ENCODE results near the gene GSX1. TPM values are rescaled to one million over a fixed set of nuclear protein-coding genes. Genes with fewer than 3 reads are reported as not detected.

GSX1 gene
- total and polyA plus RNA-seq, 9 of the 15 experiments (the other 6 are each of a cell fraction or from before 2014, with no cell fraction given) = not detected

DNA sequence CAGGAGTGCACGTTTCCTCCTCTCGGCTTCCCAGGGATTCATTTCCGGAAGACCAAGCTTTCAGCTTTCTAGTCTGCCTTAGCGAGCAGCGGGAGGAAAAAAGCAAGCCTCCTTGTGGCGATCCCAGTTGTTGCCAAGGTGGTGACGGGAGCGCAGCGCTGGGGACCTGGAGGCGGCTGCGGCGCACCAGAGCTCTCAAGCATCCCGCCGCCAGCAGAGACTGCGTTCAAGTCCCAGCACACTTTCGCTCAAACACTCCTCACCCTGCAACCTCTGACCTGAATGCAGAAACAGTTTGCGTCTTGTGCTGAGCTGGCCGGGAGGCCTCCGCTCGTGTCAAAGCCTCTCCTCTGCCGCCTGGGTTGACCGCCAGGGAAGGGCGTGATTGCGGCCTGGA lies 4.9 kb downstream of the GSX1 start (continued):
- TF ChIP-seq SIX5 (IDR thresholded peaks at IDR 0.05; ENCODE audit: borderline replicate concordance in 1 of 2, insufficient read depth in 1 of 2, low read depth in 1 of 2, low read length in 2 of 2) (no peak), ESRRA (IDR thresholded peaks at IDR 0.05; ENCODE audit: borderline replicate concordance, low read depth) (no peak), SLC30A9 (CRISPR knock-in tag; IDR thresholded peaks at IDR 0.05) (no peak), ZEB2 (IDR thresholded peaks at IDR 0.05) (no peak), GABPA (tag; conservative IDR thresholded peaks at IDR 0.05; ENCODE audit: low read depth) (no peak), HCFC1 (IDR thresholded peaks at IDR 0.05; ENCODE audit: low read depth, low read length) (no peak)
- TF ChIP-seq, protein P1, sequence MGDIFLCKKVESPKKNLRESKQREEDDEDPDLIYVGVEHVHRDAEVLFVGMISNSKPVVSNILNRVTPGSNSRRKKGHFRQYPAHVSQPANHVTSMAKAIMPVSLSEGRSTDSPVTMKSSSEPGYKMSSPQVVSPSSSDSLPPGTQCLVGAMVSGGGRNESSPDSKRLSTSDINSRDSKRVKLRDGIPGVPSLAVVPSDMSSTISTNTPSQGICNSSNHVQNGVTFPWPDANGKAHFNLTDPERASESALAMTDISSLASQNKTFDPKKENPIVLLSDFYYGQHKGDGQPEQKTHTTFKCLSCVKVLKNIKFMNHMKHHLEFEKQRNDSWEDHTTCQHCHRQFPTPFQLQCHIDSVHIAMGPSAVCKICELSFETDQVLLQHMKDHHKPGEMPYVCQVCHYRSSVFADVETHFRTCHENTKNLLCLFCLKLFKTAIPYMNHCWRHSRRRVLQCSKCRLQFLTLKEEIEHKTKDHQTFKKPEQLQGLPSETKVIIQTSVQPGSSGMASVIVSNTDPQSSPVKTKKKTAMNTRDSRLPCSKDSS (IDR thresholded peaks at IDR 0.05; ENCODE audit: low read depth, partially characterized antibody) = no peak

DNA sequence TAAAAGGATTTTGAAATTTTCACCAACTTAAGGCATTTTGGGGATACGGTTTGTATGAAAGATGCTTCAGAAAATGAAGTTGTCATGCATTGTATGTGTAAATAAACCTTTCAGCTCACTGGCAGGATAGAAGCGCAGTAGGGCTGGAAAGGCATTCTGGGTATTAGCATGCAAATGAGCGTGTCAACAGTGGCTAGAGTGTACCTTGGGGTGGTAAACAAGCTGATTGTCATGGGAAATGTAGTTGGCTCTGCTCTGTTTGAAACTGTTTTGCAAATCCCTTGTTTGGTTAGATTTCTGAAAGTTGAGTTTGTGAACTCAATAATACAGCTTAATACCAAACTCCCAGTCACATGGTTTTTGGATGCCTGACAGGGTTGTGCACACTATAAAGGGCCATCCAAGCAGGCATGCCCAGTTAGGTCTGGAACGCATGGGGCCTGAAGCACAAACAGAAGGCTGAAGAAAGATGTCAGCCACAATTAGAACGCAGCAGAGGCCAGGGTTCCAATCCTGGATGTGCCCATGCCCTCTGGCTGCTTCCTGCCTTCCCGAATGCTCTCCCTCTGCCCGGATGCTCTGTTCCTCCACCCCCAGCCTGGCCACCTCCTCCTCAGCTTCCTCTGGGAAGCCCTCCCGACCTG lies 14.6 kb downstream of the GSX1 start:
- no peaks in the 10 kb centered on the region for H3K9me1 ChIP-seq (ENCODE audit: control insufficient read depth, insufficient read depth, low read length)
- FAIRE-seq = no peak
- no peaks in the 10 kb centered on the region for H3K36me3 ChIP-seq (ENCODE audit: control insufficient read depth, insufficient read depth, low read length)
- in situ Hi-C loops (cut with MboI) (no loop called here), intact Hi-C loops (cut with micrococcal nuclease) (no loop called here)
- no peaks in the 10 kb centered on the region for H3K4me1 ChIP-seq (replicated peaks in 1 of 2; ENCODE audit: control insufficient read depth in 2 of 2, insufficient read depth in 2 of 2, low read length in 2 of 2)
- H3K79me2 ChIP-seq (ENCODE audit: control insufficient read depth, insufficient read depth, low read length) = no peaks in the 10 kb centered on the region
- 0% methylated on average over 8 of the region's 8 CpGs for WGBS (ENCODE audit: insufficient coverage, low coverage, missing lambda C conversion rate)
- H3K9me3 ChIP-seq (replicated peaks; ENCODE audit: control insufficient read depth, insufficient read depth, low read depth, low read length) = no peaks in the 10 kb centered on the region
- H3K9ac ChIP-seq (ENCODE audit: insufficient read depth in 1 of 2, low read depth in 2 of 2, low read length in 2 of 2) = no peak overlapping the region
- POLR2A ChIA-PET = interaction anchor here (1.2 kb wide), 1 partner anchor 28 kb away, joined by 3 read pairs; no protein-coding TSS in a partner anchor
- H4K20me1 ChIP-seq (replicated peaks; ENCODE audit: control insufficient read depth, insufficient read depth, low read length) = no peaks in the 10 kb centered on the region
- H3K4me3 ChIP-seq = no peak overlapping the region
- H3K27ac ChIP-seq (ENCODE audit: extremely low read depth, low read depth, low read length) = no peak overlapping the region
- BruUV-seq (replicated peaks) = no TSS peak
- CTCF ChIA-PET (ENCODE audit: low intra/inter-chr PET ratio) = no interaction called here
- H2AFZ ChIP-seq (ENCODE audit: low read depth, low read length) = no peak overlapping the region
- no peak for DNase-seq (ENCODE audit: extremely low read depth in 1 of 4, low spot score in 3 of 4)
- no peak overlapping the region for H3K4me2 ChIP-seq (ENCODE audit: insufficient read depth, low read length)
- peaks cover 0 to 15% of the 10 kb centered on the region in 2 experiments; a peak in 2 of 5 replicates for H3K27me3 ChIP-seq (ENCODE audit: control insufficient read depth in 2 of 2, insufficient read depth in 2 of 2, low read length in 2 of 2)
- ATAC-seq = no peak
- TF ChIP-seq HNRNPH1 (optimal IDR thresholded peaks at IDR 0.05; ENCODE audit: low read depth, low read length) = no peak
- TF ChIP-seq, protein P2, sequence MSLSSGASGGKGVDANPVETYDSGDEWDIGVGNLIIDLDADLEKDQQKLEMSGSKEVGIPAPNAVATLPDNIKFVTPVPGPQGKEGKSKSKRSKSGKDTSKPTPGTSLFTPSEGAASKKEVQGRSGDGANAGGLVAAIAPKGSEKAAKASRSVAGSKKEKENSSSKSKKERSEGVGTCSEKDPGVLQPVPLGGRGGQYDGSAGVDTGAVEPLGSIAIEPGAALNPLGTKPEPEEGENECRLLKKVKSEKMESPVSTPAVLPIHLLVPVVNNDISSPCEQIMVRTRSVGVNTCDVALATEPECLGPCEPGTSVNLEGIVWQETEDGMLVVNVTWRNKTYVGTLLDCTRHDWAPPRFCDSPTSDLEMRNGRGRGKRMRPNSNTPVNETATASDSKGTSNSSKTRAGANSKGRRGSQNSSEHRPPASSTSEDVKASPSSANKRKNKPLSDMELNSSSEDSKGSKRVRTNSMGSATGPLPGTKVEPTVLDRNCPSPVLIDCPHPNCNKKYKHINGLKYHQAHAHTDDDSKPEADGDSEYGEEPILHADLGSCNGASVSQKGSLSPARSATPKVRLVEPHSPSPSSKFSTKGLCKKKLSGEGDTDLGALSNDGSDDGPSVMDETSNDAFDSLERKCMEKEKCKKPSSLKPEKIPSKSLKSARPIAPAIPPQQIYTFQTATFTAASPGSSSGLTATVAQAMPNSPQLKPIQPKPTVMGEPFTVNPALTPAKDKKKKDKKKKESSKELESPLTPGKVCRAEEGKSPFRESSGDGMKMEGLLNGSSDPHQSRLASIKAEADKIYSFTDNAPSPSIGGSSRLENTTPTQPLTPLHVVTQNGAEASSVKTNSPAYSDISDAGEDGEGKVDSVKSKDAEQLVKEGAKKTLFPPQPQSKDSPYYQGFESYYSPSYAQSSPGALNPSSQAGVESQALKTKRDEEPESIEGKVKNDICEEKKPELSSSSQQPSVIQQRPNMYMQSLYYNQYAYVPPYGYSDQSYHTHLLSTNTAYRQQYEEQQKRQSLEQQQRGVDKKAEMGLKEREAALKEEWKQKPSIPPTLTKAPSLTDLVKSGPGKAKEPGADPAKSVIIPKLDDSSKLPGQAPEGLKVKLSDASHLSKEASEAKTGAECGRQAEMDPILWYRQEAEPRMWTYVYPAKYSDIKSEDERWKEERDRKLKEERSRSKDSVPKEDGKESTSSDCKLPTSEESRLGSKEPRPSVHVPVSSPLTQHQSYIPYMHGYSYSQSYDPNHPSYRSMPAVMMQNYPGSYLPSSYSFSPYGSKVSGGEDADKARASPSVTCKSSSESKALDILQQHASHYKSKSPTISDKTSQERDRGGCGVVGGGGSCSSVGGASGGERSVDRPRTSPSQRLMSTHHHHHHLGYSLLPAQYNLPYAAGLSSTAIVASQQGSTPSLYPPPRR (CRISPR knock-in tag; IDR thresholded peaks at IDR 0.05; ENCODE audit: borderline replicate concordance) = no peak
- TF ChIP-seq MYBL2 (IDR thresholded peaks at IDR 0.05; ENCODE audit: low read depth) = no peak
- TF ChIP-seq MYBL2 (CRISPR knock-in tag; IDR thresholded peaks at IDR 0.05; ENCODE audit: borderline replicate concordance) = no peak
- no peak for TF ChIP-seq EWSR1 (IDR thresholded peaks at IDR 0.05; ENCODE audit: borderline replicate concordance, low read depth, partially characterized antibody)
- no peak for TF ChIP-seq MED1 (CRISPR knock-in tag; IDR thresholded peaks at IDR 0.05; ENCODE audit: borderline replicate concordance)
- TF ChIP-seq ZSCAN29 (IDR thresholded peaks at IDR 0.05) = no peak

All from K562 (cell line).